Lung (tissue), 12 donors: ENCODE data around the gene NXT1. TPM values are rescaled to one million over a fixed set of nuclear protein-coding genes. Genes with fewer than 3 reads are reported as not detected.

Source experiments
- ATAC-seq: fragments of 200-7000 bp; cut with Tn5 transposase; one replicate; pipeline ENCODE4 v1.9.1; 2020; ENCODE audit warnings: moderate number of reproducible peaks; ENCODE audit not compliant: insufficient read depth, low FRiP score
- DNase-seq, 3 donors: peaks; one replicate each; pipeline ENCODE4 v3.0.0-alpha.2; 2013 to 2017
- H3K27ac ChIP-seq, 2 donors: one replicate each; pipeline ENCODE4 v1.5.1; 2013; ENCODE audit warnings: mild to moderate bottlenecking in 2 of 2, moderate library complexity in 2 of 2, control low read depth in 1 of 2, inconsistent platforms in 1 of 2, low read depth in 1 of 2, low read length in 1 of 2
- H3K27me3 ChIP-seq, 3 donors: one replicate each; pipeline ENCODE4 v1.5.1; 2013; ENCODE audit warnings: low read length in 2 of 3; ENCODE audit not compliant: control insufficient read depth in 3 of 3, insufficient read depth in 3 of 3
- H3K36me3 ChIP-seq, 4 donors: one replicate each; pipeline ENCODE4 v1.5.1; 2013; ENCODE audit warnings: low read length in 4 of 4, mild to moderate bottlenecking in 1 of 4, moderate library complexity in 1 of 4; ENCODE audit not compliant: control insufficient read depth in 4 of 4, insufficient read depth in 4 of 4
- H3K4me1 ChIP-seq, 5 donors: one replicate each; pipeline ENCODE4 v1.5.1; 2013; ENCODE audit warnings: low read length in 5 of 5, mild to moderate bottlenecking in 2 of 5, moderate library complexity in 1 of 5; ENCODE audit not compliant: control insufficient read depth in 5 of 5, insufficient read depth in 5 of 5
- H3K4me3 ChIP-seq: one replicate; pipeline ENCODE4 v1.5.1; 2013; ENCODE audit warnings: mild to moderate bottlenecking, control low read depth, moderate library complexity
- H3K9ac ChIP-seq, 2 donors: one replicate each; pipeline ENCODE4 v1.5.1; 2013; ENCODE audit warnings: low read length in 2 of 2, control low read depth in 1 of 2; ENCODE audit not compliant: insufficient read depth in 1 of 2
- H3K9me3 ChIP-seq, 4 donors: one replicate each; pipeline ENCODE4 v1.5.1; 2013; ENCODE audit warnings: low read length in 3 of 4, mild to moderate bottlenecking in 1 of 4, moderate library complexity in 1 of 4; ENCODE audit not compliant: control insufficient read depth in 4 of 4, insufficient read depth in 3 of 4
- WGBS, 2 donors: extraction: QIAGEN DNeasy Blood & Tissue Kit; methylation state at CpG; one replicate each; pipeline ENCODE4 v1.1.7; 2013; 5-methylcytosine and 5-hydroxymethylcytosine counted together
- polyA plus RNA-seq, 2 donors: library from polyadenylated mRNA; stranded (reverse); fragments of 200-250 nt; gene quantifications; one replicate each; pipeline ENCODE4 v1.2.1, GENCODE V29; 2013
- total RNA-seq, 2 donors: library from RNA; depleted of rRNA in 1 of 2; stranded (reverse); fragments of >200 nt in 1 of 2; gene quantifications; one replicate each; pipeline ENCODE4 v1.2.1, GENCODE V29; 2014 to 2021
- TF ChIP-seq, protein P1 (sequence below): IDR thresholded peaks from 2 replicates; pipeline ENCODE4 v1.5.1; 2012; ENCODE audit warnings: mild to moderate bottlenecking; ENCODE audit errors: control extremely low read depth, extremely low read depth
- donor health status: control.
- donor health status: control.
- donor health status: Bipolar disorder and iron deficiency.
- donor health status: healthy.
- donor health status: DM: yes; HTN: yes; CAD: no.

Gene NXT1
- total and polyA plus RNA-seq, 4 donors: 19.1 to 35.9 (median 20.9) TPM

DNA sequence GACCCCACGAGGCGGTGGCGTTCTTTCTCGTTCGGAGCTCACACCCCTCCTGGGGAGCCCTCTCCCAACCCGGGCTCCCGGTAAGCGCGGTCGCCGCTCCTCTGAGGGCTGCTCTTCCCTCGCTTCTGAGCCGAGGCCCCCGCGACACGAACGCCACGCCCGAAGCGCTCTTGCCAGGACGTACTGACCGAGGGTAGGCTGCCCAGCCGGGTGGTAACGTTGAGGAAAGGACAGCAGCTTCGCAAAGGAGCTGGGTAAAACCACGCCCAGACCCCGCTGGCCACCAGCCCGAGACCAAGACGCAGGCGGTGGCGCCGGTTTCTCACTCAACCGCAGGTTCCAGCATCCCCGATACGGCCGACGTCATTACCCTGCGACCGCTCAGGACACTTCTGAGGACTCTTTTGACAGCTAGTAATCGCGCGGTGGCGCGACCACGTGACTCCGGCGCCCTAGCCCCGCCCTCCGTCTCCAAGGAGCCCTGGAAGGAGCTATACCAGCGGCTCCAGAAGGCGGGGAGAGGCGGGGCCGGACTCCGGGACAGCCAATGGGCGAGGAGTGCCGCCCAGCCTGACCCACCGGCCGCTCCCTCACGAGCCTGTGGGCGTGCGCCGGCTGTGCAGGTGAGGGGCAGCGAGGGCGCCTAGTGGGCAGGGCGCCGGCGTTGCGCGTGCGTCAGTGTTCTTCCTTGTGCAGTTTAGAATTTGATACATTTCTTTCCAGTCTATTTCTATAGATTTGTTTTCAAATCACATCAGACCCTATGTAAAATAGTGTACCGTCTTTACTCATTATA, 7.4 kb downstream of the NXT1 start:
- DNase-seq (peak; percentile 98 to 99 (median 99)), ATAC-seq (peak; percentile 85)
- TF ChIP-seq, protein P1, sequence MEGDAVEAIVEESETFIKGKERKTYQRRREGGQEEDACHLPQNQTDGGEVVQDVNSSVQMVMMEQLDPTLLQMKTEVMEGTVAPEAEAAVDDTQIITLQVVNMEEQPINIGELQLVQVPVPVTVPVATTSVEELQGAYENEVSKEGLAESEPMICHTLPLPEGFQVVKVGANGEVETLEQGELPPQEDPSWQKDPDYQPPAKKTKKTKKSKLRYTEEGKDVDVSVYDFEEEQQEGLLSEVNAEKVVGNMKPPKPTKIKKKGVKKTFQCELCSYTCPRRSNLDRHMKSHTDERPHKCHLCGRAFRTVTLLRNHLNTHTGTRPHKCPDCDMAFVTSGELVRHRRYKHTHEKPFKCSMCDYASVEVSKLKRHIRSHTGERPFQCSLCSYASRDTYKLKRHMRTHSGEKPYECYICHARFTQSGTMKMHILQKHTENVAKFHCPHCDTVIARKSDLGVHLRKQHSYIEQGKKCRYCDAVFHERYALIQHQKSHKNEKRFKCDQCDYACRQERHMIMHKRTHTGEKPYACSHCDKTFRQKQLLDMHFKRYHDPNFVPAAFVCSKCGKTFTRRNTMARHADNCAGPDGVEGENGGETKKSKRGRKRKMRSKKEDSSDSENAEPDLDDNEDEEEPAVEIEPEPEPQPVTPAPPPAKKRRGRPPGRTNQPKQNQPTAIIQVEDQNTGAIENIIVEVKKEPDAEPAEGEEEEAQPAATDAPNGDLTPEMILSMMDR: no peak
- no peaks in the 10 kb centered on the region for H3K9me3 ChIP-seq
- no peaks in the 10 kb centered on the region for H3K27me3 ChIP-seq
- peak overlapping the region; percentile 69 to 76 for H3K9ac ChIP-seq
- peaks cover 0 to 19% (median 7%) of the 10 kb centered on the region in 4 donors for H3K36me3 ChIP-seq
- 0% methylated on average over 71 of the region's 71 CpGs for WGBS, 2 donors
- peak overlapping the region; percentile 97 to 99 for H3K27ac ChIP-seq
- peaks cover 3 to 35% (median 6%) of the 10 kb centered on the region in 5 donors for H3K4me1 ChIP-seq
- peak overlapping the region; percentile 65 for H3K4me3 ChIP-seq

DNA sequence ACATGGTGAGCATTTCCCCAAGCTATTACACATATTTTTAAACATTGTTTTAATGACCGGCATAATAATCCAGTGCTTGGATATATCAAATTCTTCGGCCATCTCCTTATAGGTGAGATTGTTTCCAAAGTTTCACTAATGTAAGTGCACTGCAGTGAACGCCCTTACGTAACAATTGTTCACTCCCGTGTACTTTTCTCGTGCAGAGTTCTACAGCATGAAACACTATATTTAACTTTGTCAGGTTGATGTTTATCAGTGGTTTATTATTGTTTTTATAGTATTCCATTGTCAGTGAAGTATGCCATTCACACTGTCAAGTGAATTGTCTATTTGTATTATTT, 7.9 kb downstream of the NXT1 start:
- TF ChIP-seq, protein P1: no peak
- Histone ChIP-seq H3K27ac (peak overlapping the region in 1 of 2 donors; percentile 59), H3K27me3 (no peaks in the 10 kb centered on the region), H3K4me1 (peaks cover 8 to 40% (median 12%) of the 10 kb centered on the region in 5 donors), H3K9me3 (no peaks in the 10 kb centered on the region), H3K9ac (peak overlapping the region in 1 of 2 donors; percentile 56), H3K4me3 (no peak overlapping the region), H3K36me3 (peaks cover 0 to 19% (median 7%) of the 10 kb centered on the region in 4 donors)
- no peak for DNase-seq
- WGBS, 2 donors: 27 to 28% methylated on average over 6 of the region's 6 CpGs
- ATAC-seq: no peak

DNA sequence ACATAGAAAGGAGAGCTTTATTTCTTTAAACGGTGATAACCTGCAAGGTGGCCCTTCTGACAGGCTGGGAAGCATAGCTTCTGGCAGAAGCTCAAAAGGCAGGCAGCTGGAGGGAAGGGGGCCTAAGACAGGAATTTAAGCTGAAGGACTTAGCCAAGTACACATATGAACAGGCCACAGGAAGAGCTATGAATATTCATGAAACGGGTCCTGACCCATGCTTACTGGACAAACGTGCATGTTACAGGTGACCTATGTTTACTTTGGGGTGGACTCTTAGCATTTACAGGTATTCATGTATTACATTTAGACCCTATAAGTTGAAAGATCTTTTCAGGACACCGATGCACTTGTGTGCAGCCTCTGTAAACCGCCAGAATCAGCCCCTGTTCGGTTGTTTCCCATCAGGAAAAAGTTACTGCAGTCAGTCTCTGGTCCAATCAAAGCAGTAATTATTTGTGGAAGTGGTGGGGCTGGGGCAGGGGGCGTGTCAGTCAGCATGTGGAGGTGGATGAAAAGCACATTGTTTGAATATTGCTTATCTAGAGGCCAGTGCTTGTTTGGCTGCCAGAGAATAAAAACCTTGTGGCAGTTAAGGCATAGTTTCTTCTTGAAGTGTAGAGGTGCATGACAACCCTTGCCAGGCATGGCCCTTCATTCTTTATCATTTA, 8.5 kb downstream of the NXT1 start:
- peaks cover 8 to 42% (median 12%) of the 10 kb centered on the region in 5 donors for H3K4me1 ChIP-seq
- WGBS, 2 donors: 58 to 72% methylated on average over 7 of the region's 7 CpGs
- ATAC-seq: no peak
- H3K9ac ChIP-seq: peak overlapping the region in 1 of 2 donors; percentile 56
- TF ChIP-seq, protein P1: no peak
- peak in 2 of 3 donors; percentile 37 to 47 for DNase-seq
- H3K4me3 ChIP-seq: no peak overlapping the region
- no peaks in the 10 kb centered on the region for H3K27me3 ChIP-seq
- peaks cover 0 to 16% (median 7%) of the 10 kb centered on the region in 4 donors for H3K36me3 ChIP-seq
- H3K9me3 ChIP-seq: no peaks in the 10 kb centered on the region
- H3K27ac ChIP-seq: peak overlapping the region; percentile 59 to 61
